GM23248 (cell line): ENCODE data around the gene HSCB. TPM values are rescaled to one million over a fixed set of nuclear protein-coding genes. Genes with fewer than 3 reads are reported as not detected.

ENCODE experiments used
- DNase-seq: peaks from one replicate; pipeline ENCODE4 v3.0.0-alpha.2; 2015
- H2AFZ ChIP-seq: fragments of 200-600 bp; sonication (generic); 2 replicates; pipeline ENCODE4 v1.6.1; 2016; ENCODE audit warnings: antibody characterized with exemption
- H3F3A ChIP-seq: fragments of 200-600 bp; sonication (generic); 2 replicates; pipeline ENCODE4 v1.6.1; 2016; ENCODE audit warnings: mild to moderate bottlenecking, antibody characterized with exemption, mixed run types; ENCODE audit not compliant: insufficient read depth
- H3K27ac ChIP-seq: fragments of 200-600 bp; sonication (generic); 2 replicates; pipeline ENCODE4 v1.5.1; 2016; ENCODE audit warnings: mild to moderate bottlenecking
- H3K27me3 ChIP-seq: fragments of 200-600 bp; sonication (generic); replicated peaks from 2 replicates; pipeline ENCODE4 v1.6.1; 2016; ENCODE audit warnings: mild to moderate bottlenecking; ENCODE audit not compliant: insufficient read depth
- H3K36me3 ChIP-seq: fragments of 200-600 bp; sonication (generic); 2 replicates; pipeline ENCODE4 v1.6.1; 2016; ENCODE audit warnings: low read depth, mild to moderate bottlenecking
- H3K4me1 ChIP-seq: fragments of 200-600 bp; sonication (generic); 2 replicates; pipeline ENCODE4 v1.6.1; 2016; ENCODE audit warnings: mild to moderate bottlenecking; ENCODE audit not compliant: insufficient read depth
- H3K4me2 ChIP-seq: fragments of 200-600 bp; sonication (generic); one replicate; pipeline ENCODE4 v1.6.1; 2016; ENCODE audit warnings: mild to moderate bottlenecking; ENCODE audit not compliant: unreplicated experiment
- H3K4me3 ChIP-seq: fragments of 200-600 bp; sonication (generic); 2 replicates; pipeline ENCODE4 v1.5.1; 2016; ENCODE audit warnings: mild to moderate bottlenecking
- H3K79me2 ChIP-seq: fragments of 200-600 bp; sonication (generic); 2 replicates; pipeline ENCODE4 v1.6.1; 2016; ENCODE audit warnings: mild to moderate bottlenecking; ENCODE audit not compliant: insufficient read depth
- H3K9ac ChIP-seq: fragments of 200-600 bp; sonication (generic); 2 replicates; pipeline ENCODE4 v1.6.1; 2016; ENCODE audit warnings: mild to moderate bottlenecking
- H3K9me2 ChIP-seq: fragments of 200-600 bp; sonication (generic); 2 replicates; pipeline ENCODE4 v1.6.1; 2016; ENCODE audit warnings: mixed run types, mild to moderate bottlenecking, moderate library complexity; ENCODE audit not compliant: insufficient read depth
- H3K9me3 ChIP-seq: fragments of 200-600 bp; sonication (generic); one replicate; pipeline ENCODE4 v1.6.1; 2017; ENCODE audit warnings: low read depth
- H4K20me1 ChIP-seq: fragments of 200-600 bp; sonication (generic); 2 replicates; pipeline ENCODE4 v1.6.0; 2016; ENCODE audit not compliant: insufficient read depth
- EZH2 ChIP-seq: fragments of 200-600 bp; sonication (generic); IDR thresholded peaks from 2 replicates; pipeline ENCODE4 v1.6.1; 2018; ENCODE audit warnings: antibody characterized with exemption, mild to moderate bottlenecking; ENCODE audit not compliant: insufficient read depth, poor library complexity, severe bottlenecking
- EZH2phosphoT487 ChIP-seq: fragments of 200-600 bp; sonication (generic); IDR thresholded peaks from 2 replicates; pipeline ENCODE4 v1.6.1; 2018; ENCODE audit warnings: antibody characterized with exemption, moderate library complexity, mild to moderate bottlenecking, low read depth; ENCODE audit not compliant: insufficient read depth
- WGBS, 2 experiments: methylation state at CpG; one replicate each; pipeline ENCODE4 v1.1.6; 2015 to 2017; ENCODE audit warnings: low lambda C conversion rate in 2 of 2, low coverage in 1 of 2; ENCODE audit errors: missing lambda C conversion rate in 2 of 2; 5-methylcytosine and 5-hydroxymethylcytosine counted together
- in situ Hi-C: fragments of 300-500 bp; cut with MboI; formaldehyde crosslinking; loops from 2 replicates; pipeline ENCODE4 v1.15.0; 2020
- polyA plus RNA-seq: library from polyadenylated mRNA; unstranded; fragments of >200 nt; fragmentation: Nextera tagmentation; extraction: Ambion mirVana; gene quantifications from 2 replicates; pipeline ENCODE4 v1.2.1, GENCODE V29; 2016
- total RNA-seq: library from RNA; depleted of rRNA; stranded (reverse); fragments of >200 nt; shearing (Covaris generic); gene quantifications from 2 replicates; pipeline ENCODE4 v1.2.3, GENCODE V29; 2014

HSCB gene
- total and polyA plus RNA-seq, 2 experiments from 2014 or later = 12.0 to 25.9 TPM

- no peak for DNase-seq
- H3F3A ChIP-seq = peaks cover 75% of the 10 kb centered on the region
- H3K9ac ChIP-seq = no peak overlapping the region
- H3K27me3 ChIP-seq = no peaks in the 10 kb centered on the region
- peaks cover 10% of the 10 kb centered on the region; the same call in 1 of the 2 replicates for H4K20me1 ChIP-seq
- peaks cover 49% of the 10 kb centered on the region for H3K36me3 ChIP-seq
- no peak overlapping the region for H2AFZ ChIP-seq
- in situ Hi-C loops = no loop called here
- H3K27ac ChIP-seq = peak overlapping the region; percentile 18; the same call in 1 of the 2 replicates
- H3K4me3 ChIP-seq = no peak overlapping the region
- no peaks in the 10 kb centered on the region for H3K9me2 ChIP-seq
- 93 to 95% methylated on average over 13 to 15 of the region's 15 CpGs for WGBS, 2 experiments
- H3K4me2 ChIP-seq = no peak overlapping the region
- peaks cover 12% of the 10 kb centered on the region for H3K4me1 ChIP-seq
- peaks cover 32% of the 10 kb centered on the region for H3K79me2 ChIP-seq
- no peaks in the 10 kb centered on the region for H3K9me3 ChIP-seq
- TF ChIP-seq EZH2phosphoT487 (no peak), EZH2 (no peak)
Measured at GRCh38 chr22:28792491-28793383, 50.9 kb downstream of the HSCB start.

GRCh38 chr22:28793976-28794584 lies 52.2 kb downstream of the HSCB start:
- TF ChIP-seq EZH2phosphoT487 (no peak), EZH2 (no peak)
- H3K79me2 ChIP-seq = peaks cover 46% of the 10 kb centered on the region
- no peak overlapping the region for H3K4me2 ChIP-seq
- no peak for DNase-seq
- no peak overlapping the region for H3K4me3 ChIP-seq
- in situ Hi-C loops = no loop called here
- peak overlapping the region; percentile 18; the same call in 1 of the 2 replicates for H3K27ac ChIP-seq
- H2AFZ ChIP-seq = no peak overlapping the region
- H3K27me3 ChIP-seq = no peaks in the 10 kb centered on the region
- H3K4me1 ChIP-seq = peaks cover 19% of the 10 kb centered on the region
- no peaks in the 10 kb centered on the region for H3K9me2 ChIP-seq
- peaks cover 86% of the 10 kb centered on the region for H3F3A ChIP-seq
- H3K9me3 ChIP-seq = no peaks in the 10 kb centered on the region
- H3K9ac ChIP-seq = no peak overlapping the region
- WGBS, 2 experiments = 78 to 79% methylated on average over 4 of the region's 4 CpGs
- H3K36me3 ChIP-seq = peaks cover 53% of the 10 kb centered on the region
- H4K20me1 ChIP-seq = peaks cover 10% of the 10 kb centered on the region; the same call in 1 of the 2 replicates

- WGBS, 2 experiments = 67 to 71% methylated on average over 6 of the region's 6 CpGs
- peaks cover 53% of the 10 kb centered on the region for H3K36me3 ChIP-seq
- in situ Hi-C loops = no loop called here
Measured at GRCh38 chr22:28795071-28795693, 53.3 kb downstream of the HSCB start.

More at GRCh38 chr22:28795071-28795693, 53.3 kb downstream of the HSCB start:
- Histone ChIP-seq H3K27ac (peak overlapping the region; percentile 18; the same call in 1 of the 2 replicates), H3K27me3 (no peaks in the 10 kb centered on the region), H3K9ac (no peak overlapping the region), H2AFZ (no peak overlapping the region), H3F3A (peaks cover 91% of the 10 kb centered on the region), H3K9me2 (no peaks in the 10 kb centered on the region), H3K79me2 (peaks cover 57% of the 10 kb centered on the region), H3K4me2 (no peak overlapping the region), H3K4me3 (no peak overlapping the region), H4K20me1 (peaks cover 10% of the 10 kb centered on the region; the same call in 1 of the 2 replicates), H3K4me1 (peaks cover 19% of the 10 kb centered on the region), H3K9me3 (no peaks in the 10 kb centered on the region)
- DNase-seq = no peak
- TF ChIP-seq EZH2 (no peak), EZH2phosphoT487 (no peak)
